AG04449 (cell line): ENCODE results near the gene DSG1.
"Not testable (repeated sequence)": the region's sequence is repeated elsewhere in the genome, so short reads cannot be mapped to it uniquely, and the experiment has no call there.

Experiments
- CTCF ChIA-PET: fragments of 350-600 bp; formaldehyde crosslinking; extraction: SDS; loops from one replicate; lab custom pipeline; 2021; ENCODE audit warnings: antibody characterized with exemption; lab: Yijun Ruan, JAX
- POLR2A ChIA-PET: fragments of 400-600, 350-600 bp; formaldehyde crosslinking; extraction: SDS; loops from one replicate; lab custom pipeline; 2020; ENCODE audit warnings: antibody characterized with exemption, inconsistent platforms; lab: Yijun Ruan, JAX
- DNase-seq: peaks from one replicate; pipeline ENCODE4 v3.0.0-alpha.2; 2010; ENCODE audit warnings: low read depth, low spot score
- H3K4me3 ChIP-seq: 2 replicates; pipeline ENCODE4 v1.5.1; 2011; ENCODE audit warnings: low read depth, mild to moderate bottlenecking, control low read depth, low read length
- TF ChIP-seq, protein P1 (sequence below): IDR thresholded peaks from one replicate; pipeline ENCODE4 v1.5.1; 2011; ENCODE audit warnings: mild to moderate bottlenecking, moderate library complexity, low read length, control low read depth, inconsistent platforms; ENCODE audit not compliant: insufficient read depth; ENCODE audit errors: missing control alignments

DSG1 gene

DNA sequence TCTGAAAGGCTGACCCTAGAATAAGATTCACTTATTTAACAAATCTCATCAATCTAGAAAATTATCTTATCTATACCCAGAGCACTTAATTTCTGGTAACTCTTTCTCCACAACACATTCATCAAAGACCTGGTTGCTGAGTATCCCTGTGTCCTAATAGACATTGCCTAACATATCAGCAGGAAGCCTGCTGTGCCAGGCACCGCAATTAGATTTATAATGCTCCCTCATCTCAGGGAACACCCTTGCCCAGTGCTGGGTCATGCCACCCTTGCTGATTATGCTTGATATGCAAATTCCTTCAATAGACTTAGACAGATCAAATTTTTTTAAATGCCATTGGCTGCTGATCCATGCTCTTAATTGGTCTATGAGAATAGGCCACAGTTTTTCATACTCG is 3.8 kb downstream of the DSG1 start:
- ChIA-PET CTCF (no interaction called here), POLR2A (no interaction called here)
- TF ChIP-seq, protein P1, sequence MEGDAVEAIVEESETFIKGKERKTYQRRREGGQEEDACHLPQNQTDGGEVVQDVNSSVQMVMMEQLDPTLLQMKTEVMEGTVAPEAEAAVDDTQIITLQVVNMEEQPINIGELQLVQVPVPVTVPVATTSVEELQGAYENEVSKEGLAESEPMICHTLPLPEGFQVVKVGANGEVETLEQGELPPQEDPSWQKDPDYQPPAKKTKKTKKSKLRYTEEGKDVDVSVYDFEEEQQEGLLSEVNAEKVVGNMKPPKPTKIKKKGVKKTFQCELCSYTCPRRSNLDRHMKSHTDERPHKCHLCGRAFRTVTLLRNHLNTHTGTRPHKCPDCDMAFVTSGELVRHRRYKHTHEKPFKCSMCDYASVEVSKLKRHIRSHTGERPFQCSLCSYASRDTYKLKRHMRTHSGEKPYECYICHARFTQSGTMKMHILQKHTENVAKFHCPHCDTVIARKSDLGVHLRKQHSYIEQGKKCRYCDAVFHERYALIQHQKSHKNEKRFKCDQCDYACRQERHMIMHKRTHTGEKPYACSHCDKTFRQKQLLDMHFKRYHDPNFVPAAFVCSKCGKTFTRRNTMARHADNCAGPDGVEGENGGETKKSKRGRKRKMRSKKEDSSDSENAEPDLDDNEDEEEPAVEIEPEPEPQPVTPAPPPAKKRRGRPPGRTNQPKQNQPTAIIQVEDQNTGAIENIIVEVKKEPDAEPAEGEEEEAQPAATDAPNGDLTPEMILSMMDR = no peak
- no peak for DNase-seq
- no peak overlapping the region for H3K4me3 ChIP-seq

DNA sequence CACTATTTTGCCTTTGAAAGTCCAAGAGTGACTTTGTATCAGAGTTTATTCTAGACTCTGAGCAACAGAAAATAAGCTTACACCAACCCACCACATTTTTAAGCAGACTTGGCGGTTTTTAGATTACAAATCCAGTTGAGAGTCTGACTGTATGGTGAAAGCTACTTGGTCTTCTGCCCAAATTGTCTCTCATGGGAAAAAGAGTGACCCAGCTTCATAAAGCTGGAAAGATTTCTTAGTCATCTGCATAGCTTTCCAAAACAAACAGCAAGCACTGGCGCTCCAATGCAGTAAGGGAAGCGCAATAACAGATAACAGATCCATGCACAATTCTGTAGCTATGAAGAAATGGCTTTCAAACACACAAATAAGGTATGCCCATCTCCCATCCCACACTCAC is 7.1 kb downstream of the DSG1 start:
- ChIA-PET CTCF (no interaction called here), POLR2A (no interaction called here)
- TF ChIP-seq, protein P1 = no peak
- DNase-seq = no peak
- no peak overlapping the region for H3K4me3 ChIP-seq

DNA sequence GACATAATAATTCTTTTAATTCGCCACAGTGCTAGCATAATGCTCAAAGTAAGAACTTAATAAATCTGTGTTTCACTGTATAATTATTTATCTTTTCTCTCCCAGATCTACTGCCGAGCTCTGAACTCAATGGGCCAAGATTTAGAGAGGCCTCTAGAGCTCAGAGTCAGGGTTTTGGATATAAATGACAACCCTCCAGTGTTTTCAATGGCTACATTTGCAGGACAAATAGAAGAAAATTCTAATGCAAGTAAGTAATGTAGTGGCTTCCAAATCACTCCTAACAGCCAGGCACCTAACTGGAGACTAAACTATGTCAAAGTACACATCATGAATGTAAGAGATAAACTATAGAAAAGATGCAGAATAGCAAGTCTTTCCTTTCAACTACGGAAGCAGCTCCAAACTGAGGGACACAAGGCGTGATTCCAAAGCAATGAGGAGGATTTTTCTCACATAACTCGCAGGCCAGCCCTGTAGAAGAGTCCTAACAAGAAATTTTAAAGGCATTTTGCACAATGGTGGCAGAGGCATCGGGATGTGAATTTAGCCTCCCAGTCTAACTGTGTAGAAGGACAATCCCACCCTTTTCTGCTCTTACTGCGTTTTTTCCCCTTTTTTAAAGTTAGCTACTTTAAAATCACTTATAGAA is 12.0 kb downstream of the DSG1 start:
- no peak for DNase-seq
- ChIA-PET CTCF (no interaction called here), POLR2A (no interaction called here)
- no peak overlapping the region for H3K4me3 ChIP-seq
- TF ChIP-seq, protein P1 = no peak

DNA sequence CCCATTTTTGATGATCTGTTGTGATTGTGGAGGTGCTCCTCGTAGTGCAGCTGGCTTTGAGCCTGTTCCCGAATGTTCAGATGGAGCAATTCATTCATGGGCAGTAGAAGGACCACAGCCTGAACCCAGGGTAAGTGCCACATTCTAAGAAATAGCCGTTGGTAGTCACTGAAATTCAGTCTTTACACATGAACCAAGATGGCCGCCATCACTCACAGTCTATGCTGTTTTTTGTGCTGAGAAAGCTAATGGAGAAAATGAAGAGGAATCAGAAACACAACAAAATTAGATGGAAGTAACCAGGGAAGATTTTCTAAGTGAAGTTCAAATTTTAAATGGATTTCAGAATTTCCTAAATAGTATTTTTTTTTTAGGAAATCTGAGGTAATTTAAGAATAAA is 25.5 kb downstream of the DSG1 start:
- POLR2A ChIA-PET = no interaction called here
- no peak overlapping the region for H3K4me3 ChIP-seq
- CTCF ChIA-PET = no interaction called here
- no peak for DNase-seq
- TF ChIP-seq, protein P1 = no peak

DNA sequence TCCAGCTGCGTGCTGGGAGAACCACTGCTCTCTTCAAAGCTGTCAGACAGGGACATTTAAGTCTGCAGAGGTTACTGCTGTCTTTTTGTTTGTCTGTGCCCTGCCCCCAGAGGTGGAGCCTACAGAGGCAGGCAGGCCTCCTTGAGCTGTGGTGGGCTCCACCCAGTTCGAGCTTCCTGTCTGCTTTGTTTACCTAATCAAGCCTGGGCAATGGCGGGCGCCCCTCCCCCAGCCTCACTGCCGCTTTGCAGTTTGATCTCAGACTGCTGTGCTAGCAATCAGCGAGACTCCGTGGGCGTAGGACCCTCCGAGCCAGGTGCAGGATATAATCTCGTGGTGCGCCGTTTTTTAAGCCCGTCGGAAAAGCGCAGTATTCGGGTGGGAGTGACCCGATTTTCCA is 35.4 kb downstream of the DSG1 start:
- DNase-seq, H3K4me3 ChIP-seq, CTCF ChIA-PET, POLR2A ChIA-PET: not testable (repeated sequence)

DNA sequence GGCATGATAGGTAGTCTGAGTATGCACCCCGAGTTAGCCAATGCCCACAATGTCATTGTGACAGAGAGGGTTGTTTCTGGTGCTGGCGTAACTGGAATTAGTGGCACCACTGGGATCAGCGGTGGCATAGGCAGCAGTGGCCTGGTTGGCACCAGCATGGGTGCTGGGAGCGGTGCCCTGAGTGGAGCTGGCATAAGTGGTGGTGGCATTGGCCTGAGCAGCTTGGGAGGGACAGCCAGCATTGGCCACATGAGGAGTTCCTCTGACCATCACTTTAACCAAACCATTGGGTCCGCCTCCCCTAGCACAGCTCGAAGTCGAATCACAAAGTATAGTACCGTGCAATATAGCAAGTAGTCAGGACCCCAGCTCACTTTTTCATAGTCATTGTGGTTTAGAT is 37.0 kb downstream of the DSG1 start:
- H3K4me3 ChIP-seq = no peak overlapping the region
- no peak for DNase-seq
- TF ChIP-seq, protein P1 = no peak
- ChIA-PET CTCF (no interaction called here), POLR2A (no interaction called here)

DNA sequence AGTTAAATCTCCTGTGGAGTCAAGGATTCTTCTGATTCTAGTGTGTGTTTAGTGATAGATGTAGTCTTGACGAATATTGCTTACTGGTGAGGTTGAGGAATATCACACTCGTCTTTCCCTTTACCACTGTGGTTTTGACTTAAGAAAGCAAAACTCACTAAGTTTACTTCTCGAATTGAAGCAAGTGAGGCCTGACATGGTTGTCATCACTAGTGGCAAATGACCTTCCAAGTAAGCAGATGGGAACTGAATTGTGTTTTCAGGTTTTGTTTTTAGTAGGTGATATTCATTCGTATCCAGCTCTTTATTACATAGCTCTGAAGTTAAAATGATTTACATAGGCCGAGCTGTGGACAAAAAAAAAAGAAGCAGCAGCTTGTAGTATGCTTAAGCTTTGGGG is 38.1 kb downstream of the DSG1 start:
- no peak overlapping the region for H3K4me3 ChIP-seq
- no peak for DNase-seq
- ChIA-PET CTCF (no interaction called here), POLR2A (no interaction called here)
- TF ChIP-seq, protein P1 = no peak
